Suprapubic skin (tissue), 4 donors: ENCODE measurements around the gene PTPN22.

Source experiments
- CTCF ChIP-seq, 2 donors: fragments of 200-600 bp in 1 of 2; fragments of 450-650 bp in 1 of 2; sonication (generic) in 1 of 2; IDR thresholded peaks; one replicate each; pipeline ENCODE4 v1.5.1; 2016 to 2019; ENCODE audit warnings: antibody characterized with exemption in 2 of 2, mild to moderate bottlenecking in 1 of 2, moderate library complexity in 1 of 2
- EP300 ChIP-seq: sonication (generic); formaldehyde crosslinking; IDR thresholded peaks from one replicate; pipeline ENCODE4 v1.6.1; 2017; ENCODE audit warnings: antibody characterized with exemption
- POLR2A ChIP-seq, 2 donors: fragments of 450-650 bp; IDR thresholded peaks; one replicate each; pipeline ENCODE4 v1.6.1; 2017; ENCODE audit warnings: antibody characterized with exemption in 2 of 2, mild to moderate bottlenecking in 2 of 2, moderate library complexity in 2 of 2
- POLR2AphosphoS5 ChIP-seq, 3 donors: sonication (generic); formaldehyde crosslinking; IDR thresholded peaks; one replicate each; pipeline ENCODE4 v1.6.1; 2017; ENCODE audit warnings: antibody characterized with exemption in 3 of 3

- no peak for TF ChIP-seq POLR2A (IDR thresholded peaks at IDR 0.05)
- no peak for TF ChIP-seq CTCF (IDR thresholded peaks at IDR 0.05)
- TF ChIP-seq EP300: peak; percentile 44
- no peak for TF ChIP-seq POLR2AphosphoS5 (IDR thresholded peaks at IDR 0.05)
These were observed 58.8 kb downstream of the PTPN22 start for GRCh38 chr1:113812661-113813135.
